ENCODE measurements around the gene ARHGDIB. TPM values are rescaled to one million over a fixed set of nuclear protein-coding genes. Genes with fewer than 3 reads are reported as not detected.

ARHGDIB gene
- total and polyA plus RNA-seq, 12 donors, result 28.3 to 196 (median 137) TPM

DNA sequence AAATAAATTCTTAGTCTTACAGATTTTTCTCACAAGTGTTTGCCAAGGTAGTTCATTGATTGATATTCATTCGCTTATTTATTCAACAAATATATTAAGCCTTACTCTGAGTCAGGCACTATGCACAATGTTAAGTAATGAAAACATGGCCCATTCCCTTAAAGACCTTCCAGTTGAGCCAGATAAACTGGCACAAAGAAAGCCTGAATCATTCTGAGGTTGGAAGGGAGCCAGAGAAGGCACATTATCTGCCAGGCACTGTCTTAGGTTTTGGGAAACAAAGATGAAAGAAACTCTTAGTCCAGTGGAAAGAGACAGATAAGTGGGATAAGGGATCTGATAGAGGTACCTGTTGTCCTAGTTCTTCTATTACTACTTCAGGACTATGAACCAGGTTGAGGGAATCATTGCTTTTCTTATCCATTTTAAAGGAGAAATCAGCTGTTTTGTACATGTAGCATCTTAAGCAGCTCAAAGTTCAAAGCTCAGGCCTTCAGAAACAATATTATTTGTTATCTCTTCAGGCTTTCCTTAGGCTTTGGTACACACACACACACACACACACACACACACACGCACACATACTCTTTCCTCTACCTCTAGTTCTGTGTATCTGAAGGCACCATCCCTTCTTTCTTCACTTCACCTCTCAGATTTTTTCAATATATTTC lies 38.4 kb upstream of the ARHGDIB start:
- Histone ChIP-seq H3K9me3 (replicated peaks in 1 of 3) (no peaks in the 10 kb centered on the region), H3K27me3 (no peaks in the 10 kb centered on the region), H3K4me1 (replicated peaks in 1 of 2) (peaks cover 0 to 21% of the 10 kb centered on the region in 2 donors), H3K36me3 (replicated peaks in 1 of 2) (no peaks in the 10 kb centered on the region), H3K4me3 (no peak overlapping the region), H3K27ac (peak overlapping the region in 2 of 5 donors; percentile 9 to 36)
- TF ChIP-seq CTCF (IDR thresholded peaks at IDR 0.05) (no peak), POLR2A (IDR thresholded peaks at IDR 0.05) (no peak)
- WGBS, 4 donors, result 63 to 70% (median 64%) methylated on average over 2 of the region's 2 CpGs
- DNase-seq, result peak; percentile 42 to 71 (median 62)
- intact Hi-C loops (cut with DNase I), result loop anchor here (5.0 to 10.0 kb wide), 4 partner anchors 153 to 275 kb away; partner anchors contain the start of genes ART4 (in 1 of the 2) and RERG (in 1 of the 2)

GRCh38 chr12:14999021-14999694 lies 37.8 kb upstream of the ARHGDIB start:
- Histone ChIP-seq H3K4me3 (no peak overlapping the region), H3K27me3 (no peaks in the 10 kb centered on the region), H3K4me1 (replicated peaks in 1 of 2) (peaks cover 0 to 21% of the 10 kb centered on the region in 2 donors), H3K9me3 (replicated peaks in 1 of 3) (no peaks in the 10 kb centered on the region), H3K36me3 (replicated peaks in 1 of 2) (no peaks in the 10 kb centered on the region), H3K27ac (peak overlapping the region in 2 of 5 donors; percentile 9 to 36)
- intact Hi-C loops (cut with DNase I), result loop anchor here (5.0 to 10.0 kb wide), 3 partner anchors 152 to 274 kb away; partner anchors contain the start of gene ART4 (in 1 of the 2)
- no peak for DNase-seq
- 76 to 94% (median 83%) methylated on average over 2 of the region's 2 CpGs for WGBS, 4 donors
- no peak for TF ChIP-seq CTCF (IDR thresholded peaks at IDR 0.05)
- TF ChIP-seq POLR2A (IDR thresholded peaks at IDR 0.05), result no peak

DNA sequence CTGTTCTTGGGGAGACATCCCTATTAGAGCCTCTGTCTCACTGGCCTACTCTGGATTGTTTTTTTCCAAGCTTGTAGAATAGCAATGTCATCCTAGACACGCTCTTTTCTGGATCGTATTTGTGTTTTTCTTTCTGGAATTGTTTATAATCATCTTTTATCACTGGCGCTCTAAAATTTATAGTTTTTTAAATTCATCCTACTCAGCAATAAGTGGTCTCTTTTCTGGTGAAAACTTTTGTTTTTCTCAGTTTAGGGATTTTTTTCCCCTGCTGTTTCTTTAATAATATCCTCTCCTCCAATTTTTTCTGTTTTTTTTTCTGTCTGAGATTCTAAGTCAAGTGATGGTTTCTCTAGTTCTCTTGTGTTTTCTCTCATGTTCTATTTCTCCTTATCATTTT lies 36.6 kb upstream of the ARHGDIB start:
- Histone ChIP-seq H3K36me3 (replicated peaks in 1 of 2) (no peaks in the 10 kb centered on the region), H3K4me1 (replicated peaks in 1 of 2) (peaks cover 0 to 21% of the 10 kb centered on the region in 2 donors), H3K27me3 (no peaks in the 10 kb centered on the region), H3K27ac (no peak overlapping the region), H3K4me3 (no peak overlapping the region), H3K9me3 (replicated peaks in 1 of 3) (no peaks in the 10 kb centered on the region)
- TF ChIP-seq CTCF (IDR thresholded peaks at IDR 0.05), result no peak
- no peak for TF ChIP-seq POLR2A (IDR thresholded peaks at IDR 0.05)
- WGBS, 4 donors, result 76 to 84% (median 82%) methylated on average over 3 of the region's 3 CpGs
- DNase-seq, result no peak
- intact Hi-C loops (cut with DNase I), result loop anchor here (5.0 to 10.0 kb wide), 3 partner anchors 151 to 273 kb away; partner anchors contain the start of gene ART4 (in 1 of the 2)

All from adrenal gland (tissue), 12 donors.